KMS-11 (cell line): ENCODE data around the gene KIAA1755.

Source experiments
- H2AFZ ChIP-seq: fragments of 200-600 bp; sonication (generic); 2 replicates; pipeline ENCODE4 v1.6.1; 2016; ENCODE audit warnings: antibody characterized with exemption, mixed run types, low read depth
- H3K27ac ChIP-seq: fragments of 200-600 bp; sonication (generic); 2 replicates; pipeline ENCODE4 v1.6.1; 2016; ENCODE audit warnings: mild to moderate bottlenecking, mixed run types
- H3K27me3 ChIP-seq: fragments of 200-600 bp; sonication (generic); 2 replicates; pipeline ENCODE4 v1.6.1; 2017; ENCODE audit warnings: mild to moderate bottlenecking, low read depth, mixed run types, moderate library complexity; ENCODE audit not compliant: insufficient read depth
- H3K36me3 ChIP-seq: fragments of 200-600 bp; sonication (generic); 2 replicates; pipeline ENCODE4 v1.6.1; 2017; ENCODE audit warnings: mild to moderate bottlenecking, mixed run types; ENCODE audit not compliant: insufficient read depth
- H3K4me1 ChIP-seq: fragments of 200-600 bp; sonication (generic); 2 replicates; pipeline ENCODE4 v1.6.1; 2016; ENCODE audit warnings: mild to moderate bottlenecking, low read depth, mixed run types; ENCODE audit not compliant: poor library complexity, severe bottlenecking
- H3K4me2 ChIP-seq: fragments of 200-600 bp; sonication (generic); 2 replicates; pipeline ENCODE4 v1.7.0; 2016; ENCODE audit warnings: mild to moderate bottlenecking, mixed run types
- H3K4me3 ChIP-seq: fragments of 200-600 bp; sonication (generic); IDR thresholded peaks from 2 replicates; pipeline ENCODE4 v1.6.1; 2017; ENCODE audit warnings: low read depth, low read length, mixed read lengths; ENCODE audit not compliant: insufficient read depth
- H3K79me2 ChIP-seq: fragments of 200-600 bp; sonication (generic); 2 replicates; pipeline ENCODE4 v1.6.1; 2016; ENCODE audit warnings: low read depth, mixed run types; ENCODE audit not compliant: insufficient read depth
- H3K9ac ChIP-seq: fragments of 200-600 bp; sonication (generic); 2 replicates; pipeline ENCODE4 v1.6.1; 2016; ENCODE audit warnings: mild to moderate bottlenecking, mixed run types
- H4K20me1 ChIP-seq: fragments of 200-600 bp; sonication (generic); 2 replicates; pipeline ENCODE4 v1.6.1; 2016; ENCODE audit warnings: mild to moderate bottlenecking, mixed run types; ENCODE audit not compliant: insufficient read depth
- CTCF ChIP-seq: fragments of 200-600 bp; sonication (generic); conservative IDR thresholded peaks from 2 replicates; pipeline ENCODE4 v1.6.1; 2017; ENCODE audit warnings: low read depth, mild to moderate bottlenecking, antibody characterized with exemption, low read length, moderate library complexity, mixed read lengths

Gene KIAA1755

GRCh38 chr20:38278763-38279162 is 18.2 kb upstream of the KIAA1755 start:
- no peaks in the 10 kb centered on the region for H3K36me3 ChIP-seq
- TF ChIP-seq CTCF: no peak
- H3K9ac ChIP-seq: no peak overlapping the region
- H3K4me3 ChIP-seq: no peak overlapping the region
- H3K27ac ChIP-seq: no peak overlapping the region
- no peak overlapping the region for H3K4me2 ChIP-seq
- no peaks in the 10 kb centered on the region for H3K27me3 ChIP-seq
- no peak overlapping the region for H2AFZ ChIP-seq
- H4K20me1 ChIP-seq: no peaks in the 10 kb centered on the region
- no peaks in the 10 kb centered on the region for H3K79me2 ChIP-seq
- no peaks in the 10 kb centered on the region for H3K4me1 ChIP-seq

GRCh38 chr20:38278131-38278530 is 17.6 kb upstream of the KIAA1755 start:
- Histone ChIP-seq H4K20me1 (no peaks in the 10 kb centered on the region), H3K4me1 (no peaks in the 10 kb centered on the region), H3K27ac (no peak overlapping the region), H2AFZ (no peak overlapping the region), H3K9ac (no peak overlapping the region), H3K79me2 (no peaks in the 10 kb centered on the region), H3K36me3 (no peaks in the 10 kb centered on the region), H3K27me3 (no peaks in the 10 kb centered on the region), H3K4me3 (no peak overlapping the region), H3K4me2 (no peak overlapping the region)
- TF ChIP-seq CTCF: no peak

- Histone ChIP-seq H3K4me3 (no peak overlapping the region), H3K9ac (no peak overlapping the region), H3K79me2 (no peaks in the 10 kb centered on the region), H3K27me3 (no peaks in the 10 kb centered on the region), H3K27ac (no peak overlapping the region), H3K4me1 (no peaks in the 10 kb centered on the region), H3K4me2 (no peak overlapping the region), H2AFZ (no peak overlapping the region), H3K36me3 (no peaks in the 10 kb centered on the region), H4K20me1 (no peaks in the 10 kb centered on the region)
- TF ChIP-seq CTCF: no peak
These were observed 17.2 kb upstream of the KIAA1755 start for GRCh38 chr20:38277691-38278090.

- H3K27me3 ChIP-seq: no peaks in the 10 kb centered on the region
- no peak overlapping the region for H3K4me2 ChIP-seq
- no peak overlapping the region for H3K4me3 ChIP-seq
- no peaks in the 10 kb centered on the region for H3K79me2 ChIP-seq
- no peak overlapping the region for H3K27ac ChIP-seq
- no peak overlapping the region for H2AFZ ChIP-seq
- H3K9ac ChIP-seq: no peak overlapping the region
- no peaks in the 10 kb centered on the region for H3K36me3 ChIP-seq
- no peak for TF ChIP-seq CTCF
- H4K20me1 ChIP-seq: no peaks in the 10 kb centered on the region
- H3K4me1 ChIP-seq: no peaks in the 10 kb centered on the region
These were observed 16.8 kb upstream of the KIAA1755 start for GRCh38 chr20:38277285-38277684.
